Neuronal stem cell (in vitro differentiated cells): ENCODE measurements around the gene MISP.
A peak's percentile ranks its signal among the peaks of the same experiment; 100 is the strongest.

ENCODE experiments used
- DNase-seq: peaks from one replicate; pipeline ENCODE4 v3.0.0-alpha.2; 2013; ENCODE audit warnings: low spot score
- H2AFZ ChIP-seq: one replicate; pipeline ENCODE4 v1.6.1; 2013; ENCODE audit warnings: mild to moderate bottlenecking, low read length, inconsistent platforms
- H2AK5ac ChIP-seq: 2 replicates; pipeline ENCODE4 v1.6.1; 2013; ENCODE audit warnings: low read depth, mild to moderate bottlenecking, inconsistent platforms, low read length, moderate library complexity, mixed read lengths
- H2BK120ac ChIP-seq: 2 replicates; pipeline ENCODE4 v1.6.1; 2013; ENCODE audit warnings: low read depth, mild to moderate bottlenecking, inconsistent platforms, low read length, moderate library complexity, mixed read lengths
- H2BK12ac ChIP-seq: one replicate; pipeline ENCODE4 v1.6.1; 2013; ENCODE audit warnings: low read length, inconsistent platforms
- H2BK15ac ChIP-seq: 2 replicates; pipeline ENCODE4 v1.6.1; 2013; ENCODE audit warnings: mild to moderate bottlenecking, low read length, inconsistent platforms, mixed read lengths
- H2BK5ac ChIP-seq: one replicate; pipeline ENCODE4 v1.6.1; 2013; ENCODE audit warnings: inconsistent platforms, mild to moderate bottlenecking, low read length, moderate library complexity
- H3K14ac ChIP-seq: one replicate; pipeline ENCODE4 v1.6.1; 2013; ENCODE audit warnings: low read length, inconsistent platforms
- H3K18ac ChIP-seq: 2 replicates; pipeline ENCODE4 v1.6.1; 2013; ENCODE audit warnings: low read length, inconsistent platforms
- H3K23ac ChIP-seq: 2 replicates; pipeline ENCODE4 v1.6.1; 2013; ENCODE audit warnings: low read depth, mild to moderate bottlenecking, mixed read lengths, low read length, inconsistent platforms; ENCODE audit not compliant: poor library complexity
- H3K27ac ChIP-seq: replicated peaks from 3 replicates; pipeline ENCODE4 v1.5.1; 2013; ENCODE audit warnings: low read length, inconsistent platforms
- H3K27me3 ChIP-seq, 3 experiments: 2 replicates each; pipeline ENCODE4 v1.6.1; 2013; ENCODE audit warnings: low read length in 3 of 3, mild to moderate bottlenecking in 2 of 3, inconsistent platforms in 1 of 3, low read depth in 1 of 3, mixed read lengths in 1 of 3, moderate library complexity in 1 of 3; ENCODE audit not compliant: control insufficient read depth in 3 of 3, insufficient read depth in 3 of 3
- H3K36me3 ChIP-seq, 2 donors: replicated peaks in 1 of 2; 2 replicates each; pipeline ENCODE4 v1.6.1; 2013; ENCODE audit warnings: low read length in 2 of 2; ENCODE audit not compliant: control insufficient read depth in 2 of 2, insufficient read depth in 2 of 2
- H3K4ac ChIP-seq: 2 replicates; pipeline ENCODE4 v1.6.1; 2013; ENCODE audit warnings: inconsistent platforms, mild to moderate bottlenecking, low read length, moderate library complexity
- H3K4me1 ChIP-seq, 2 donors: 1 replicate in 1 of 2; 2 replicates in 1 of 2; pipeline ENCODE4 v1.6.1; 2013; ENCODE audit warnings: low read length in 2 of 2, low read depth in 1 of 2; ENCODE audit not compliant: control insufficient read depth in 2 of 2, insufficient read depth in 1 of 2
- H3K4me2 ChIP-seq: one replicate; pipeline ENCODE4 v1.6.1; 2013; ENCODE audit warnings: mild to moderate bottlenecking, low read length, inconsistent platforms; ENCODE audit not compliant: insufficient read depth, poor library complexity, severe bottlenecking
- H3K4me3 ChIP-seq, 2 donors: 2 replicates each; pipeline ENCODE4 v1.5.1; 2013; ENCODE audit warnings: low read length in 2 of 2, mild to moderate bottlenecking in 2 of 2, inconsistent platforms in 1 of 2, moderate library complexity in 1 of 2
- H3K79me1 ChIP-seq: one replicate; pipeline ENCODE4 v1.6.1; 2013; ENCODE audit warnings: low read depth, mild to moderate bottlenecking, inconsistent platforms, low read length, moderate library complexity
- H3K9ac ChIP-seq: one replicate; pipeline ENCODE4 v1.6.1; 2013; ENCODE audit warnings: mild to moderate bottlenecking, low read depth, low read length, inconsistent platforms; ENCODE audit not compliant: poor library complexity
- H3K9me3 ChIP-seq, 2 donors: replicated peaks in 1 of 2; 2 replicates each; pipeline versions ENCODE3 to v1.6.1; 2013; ENCODE audit warnings: low read length in 2 of 2, mild to moderate bottlenecking in 2 of 2, inconsistent platforms in 1 of 2, low read depth in 1 of 2, mixed read lengths in 1 of 2, moderate library complexity in 1 of 2; ENCODE audit not compliant: control insufficient read depth in 2 of 2, insufficient read depth in 1 of 2
- H4K8ac ChIP-seq: one replicate; pipeline ENCODE4 v1.6.1; 2013; ENCODE audit warnings: low read depth, mild to moderate bottlenecking, inconsistent platforms, low read length, moderate library complexity
- H4K91ac ChIP-seq: one replicate; pipeline ENCODE4 v1.6.1; 2013; ENCODE audit warnings: low read length, low read depth, mild to moderate bottlenecking, inconsistent platforms; ENCODE audit not compliant: poor library complexity
- WGBS, 2 donors: extraction: QIAGEN DNeasy Blood & Tissue Kit; methylation state at CpG; one replicate each; pipeline ENCODE4 v1.1.7; 2013; ENCODE audit warnings: missing lambda C conversion rate in 2 of 2, mixed read lengths in 1 of 2; ENCODE audit not compliant: insufficient read length in 2 of 2, insufficient replicate concordance in 1 of 2; ENCODE audit errors: extremely low coverage in 2 of 2; 5-methylcytosine and 5-hydroxymethylcytosine counted together

MISP gene

GRCh38 chr19:796692-797527 lies 46.0 kb downstream of the MISP start, which contains the start of gene PTBP1:
Gene PTBP1 (plus strand): TSS chr19:797452. CDS start chr19:797498, 46 bp downstream.
- no CpG with 5 or more reads among the region's 83 CpGs for WGBS, 2 donors

GRCh38 chr19:797528-798414 lies 46.9 kb downstream of the MISP start:
- no peak overlapping the region for H3K4ac ChIP-seq
- peak overlapping the region; percentile 94 for H3K27ac ChIP-seq
- peak overlapping the region; percentile 89 to 98 for H3K4me3 ChIP-seq
- H2AFZ ChIP-seq, result peak overlapping the region; percentile 67
- H3K18ac ChIP-seq, result peak overlapping the region; percentile 95
- peaks cover 18 to 32% of the 10 kb centered on the region in 2 donors for H3K4me1 ChIP-seq
- H3K14ac ChIP-seq, result peak overlapping the region; percentile 84
- H4K91ac ChIP-seq, result no peak overlapping the region
- no peaks in the 10 kb centered on the region for H3K9me3 ChIP-seq
- H2BK5ac ChIP-seq, result peak overlapping the region; percentile 87
- H2BK15ac ChIP-seq, result no peak overlapping the region
- no peaks in the 10 kb centered on the region for H3K27me3 ChIP-seq
- no peak overlapping the region for H4K8ac ChIP-seq
- no peak overlapping the region for H2BK120ac ChIP-seq
- peaks cover 11% of the 10 kb centered on the region for H3K79me1 ChIP-seq
- H3K36me3 ChIP-seq, result peaks cover 21 to 46% of the 10 kb centered on the region in 2 donors
- WGBS, 2 donors, result no CpG with 5 or more reads among the region's 129 CpGs
- H3K9ac ChIP-seq, result peak overlapping the region; percentile 97
- peak overlapping the region; percentile 83 for H2AK5ac ChIP-seq
- peak overlapping the region; percentile 99 for H3K23ac ChIP-seq
- DNase-seq, result peak; percentile 86
- no peak overlapping the region for H2BK12ac ChIP-seq
- peak overlapping the region; percentile 93 for H3K4me2 ChIP-seq

More at GRCh38 chr19:796692-797527, 46.0 kb downstream of the MISP start, which contains the start of gene PTBP1:
- Histone ChIP-seq H2AK5ac (peak within 1 kb of the TSS; percentile 100), H3K4ac (no peak within 1 kb of the TSS), H3K27me3 (no peaks in the 10 kb centered on the region), H2BK5ac (peak within 1 kb of the TSS; percentile 87), H3K4me2 (peak within 1 kb of the TSS; percentile 99), H3K18ac (peak within 1 kb of the TSS; percentile 99), H2BK120ac (no peak within 1 kb of the TSS), H3K14ac (peak within 1 kb of the TSS; percentile 84), H3K9ac (peak within 1 kb of the TSS; percentile 97), H3K36me3 (peaks cover 21 to 38% of the 10 kb centered on the region in 2 donors), H3K4me3 (peak within 1 kb of the TSS; percentile 89 to 98), H3K9me3 (no peaks in the 10 kb centered on the region), H2BK12ac (no peak within 1 kb of the TSS), H3K79me1 (peaks cover 9% of the 10 kb centered on the region), H3K4me1 (peaks cover 15 to 25% of the 10 kb centered on the region in 2 donors), H3K23ac (peak within 1 kb of the TSS; percentile 99), H4K91ac (peak within 1 kb of the TSS; percentile 85), H4K8ac (peak within 1 kb of the TSS; percentile 96), H2BK15ac (peak within 1 kb of the TSS; percentile 81), H3K27ac (peak within 1 kb of the TSS; percentile 94), H2AFZ (peak within 1 kb of the TSS; percentile 96)
- DNase-seq, result peak; percentile 100

DNA sequence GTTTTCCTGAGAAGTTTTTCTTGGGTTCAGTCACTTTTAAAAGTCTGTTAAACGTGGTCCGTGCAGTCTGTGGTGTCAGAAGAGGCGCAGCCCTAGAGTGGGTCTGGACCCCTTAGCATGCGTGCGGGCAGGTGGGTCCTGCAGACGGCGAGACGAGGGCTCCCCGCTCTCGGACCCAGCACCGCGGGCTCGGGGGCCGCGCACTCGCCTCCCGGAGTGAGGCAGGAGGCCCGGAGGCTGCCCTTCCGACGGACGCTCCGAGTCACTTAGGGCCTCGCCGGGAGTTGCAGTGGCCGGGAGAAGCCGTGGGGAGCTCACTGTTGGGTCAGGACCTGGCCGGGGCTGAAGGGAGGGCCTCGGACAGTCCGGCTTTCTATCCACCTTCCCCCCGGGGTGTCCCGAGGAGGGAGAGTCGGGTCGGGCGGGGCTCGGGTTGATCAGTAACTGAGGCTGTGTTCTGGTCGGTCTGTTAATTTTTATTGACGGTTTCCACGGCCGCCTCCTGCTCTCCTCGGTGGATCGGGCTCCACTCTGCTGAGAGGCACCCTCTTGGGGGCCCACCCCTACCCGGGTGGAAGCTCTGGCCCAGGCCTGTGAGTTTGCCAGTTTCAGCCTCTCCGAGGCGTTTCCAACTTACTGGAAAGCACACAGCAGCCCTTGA lies 47.6 kb downstream of the MISP start:
- WGBS, 2 donors, result no CpG with 5 or more reads among the region's 44 CpGs

More for the DNA sequence above, 47.6 kb downstream of the MISP start:
- H2AK5ac ChIP-seq, result peak overlapping the region; percentile 83
- H2BK12ac ChIP-seq, result no peak overlapping the region
- H4K91ac ChIP-seq, result no peak overlapping the region
- H3K23ac ChIP-seq, result peak overlapping the region; percentile 87
- DNase-seq, result no peak
- peak overlapping the region; percentile 93 for H3K4me2 ChIP-seq
- H4K8ac ChIP-seq, result no peak overlapping the region
- H3K9me3 ChIP-seq, result no peaks in the 10 kb centered on the region
- H3K4ac ChIP-seq, result no peak overlapping the region
- peak overlapping the region; percentile 43 for H3K27ac ChIP-seq
- peak overlapping the region; percentile 84 for H3K14ac ChIP-seq
- H2BK5ac ChIP-seq, result peak overlapping the region; percentile 87
- peak overlapping the region; percentile 74 for H3K18ac ChIP-seq
- H2AFZ ChIP-seq, result no peak overlapping the region
- peak overlapping the region; percentile 97 for H3K9ac ChIP-seq
- H2BK120ac ChIP-seq, result no peak overlapping the region
- peak overlapping the region; percentile 89 to 98 for H3K4me3 ChIP-seq
- peaks cover 13% of the 10 kb centered on the region for H3K79me1 ChIP-seq
- no peak overlapping the region for H2BK15ac ChIP-seq
- no peaks in the 10 kb centered on the region for H3K27me3 ChIP-seq
- peaks cover 28 to 54% of the 10 kb centered on the region in 2 donors for H3K36me3 ChIP-seq
- peaks cover 18 to 32% of the 10 kb centered on the region in 2 donors for H3K4me1 ChIP-seq
